Mesendoderm (in vitro differentiated cells): ENCODE measurements around the gene PSMB2.

Source experiments
- DNase-seq: peaks from one replicate; pipeline ENCODE4 v3.0.0; 2013
- H2AK5ac ChIP-seq: 2 replicates; pipeline ENCODE4 v1.6.1; 2013; ENCODE audit warnings: low read length, inconsistent platforms
- H2BK120ac ChIP-seq: 2 replicates; pipeline ENCODE4 v1.6.1; 2013; ENCODE audit warnings: low read depth, mild to moderate bottlenecking, low read length, moderate library complexity, mixed read lengths
- H2BK15ac ChIP-seq: replicated peaks from 2 replicates; pipeline ENCODE4 v1.6.1; 2013; ENCODE audit warnings: low read depth, mild to moderate bottlenecking, moderate library complexity
- H2BK5ac ChIP-seq: 2 replicates; pipeline ENCODE4 v1.6.1; 2013; ENCODE audit warnings: low read length, inconsistent platforms
- H3K18ac ChIP-seq: 2 replicates; pipeline ENCODE4 v1.6.1; 2013; ENCODE audit warnings: mild to moderate bottlenecking, low read length, mixed read lengths
- H3K23ac ChIP-seq: one replicate; pipeline ENCODE4 v1.6.1; 2013; ENCODE audit warnings: low read length
- H3K27ac ChIP-seq: 2 replicates; pipeline ENCODE4 v1.5.1; 2013; ENCODE audit warnings: low read depth, mild to moderate bottlenecking, inconsistent platforms, low read length, moderate library complexity
- H3K27me3 ChIP-seq: 2 replicates; pipeline ENCODE4 v1.6.1; 2013; ENCODE audit warnings: low read length, control low read depth, mild to moderate bottlenecking, inconsistent platforms; ENCODE audit not compliant: insufficient read depth, poor library complexity
- H3K36me3 ChIP-seq: 2 replicates; pipeline ENCODE4 v1.6.1; 2013; ENCODE audit warnings: low read length, inconsistent platforms; ENCODE audit not compliant: control insufficient read depth, insufficient read depth
- H3K4ac ChIP-seq: one replicate; pipeline ENCODE4 v1.6.1; 2013; ENCODE audit warnings: low read depth, mild to moderate bottlenecking, low read length, moderate library complexity
- H3K4me1 ChIP-seq: 2 replicates; pipeline ENCODE4 v1.6.1; 2013; ENCODE audit warnings: low read depth, low read length, inconsistent platforms; ENCODE audit not compliant: control insufficient read depth
- H3K4me2 ChIP-seq: 2 replicates; pipeline ENCODE4 v1.6.1; 2013; ENCODE audit warnings: low read length
- H3K4me3 ChIP-seq: 2 replicates; pipeline ENCODE4 v1.5.1; 2013; ENCODE audit warnings: mild to moderate bottlenecking, low read length
- H3K56ac ChIP-seq: one replicate; pipeline ENCODE4 v1.6.1; 2013; ENCODE audit warnings: low read length
- H3K79me1 ChIP-seq: 2 replicates; pipeline ENCODE4 v1.6.1; 2013; ENCODE audit warnings: low read length, inconsistent platforms
- H3K79me2 ChIP-seq: 2 replicates; pipeline ENCODE4 v1.6.1; 2013; ENCODE audit warnings: mild to moderate bottlenecking, low read length; ENCODE audit not compliant: control insufficient read depth, insufficient read depth
- H3K9ac ChIP-seq: 2 replicates; pipeline ENCODE4 v1.6.1; 2013; ENCODE audit warnings: low read length, inconsistent platforms
- H4K5ac ChIP-seq: one replicate; pipeline ENCODE4 v1.6.1; 2013; ENCODE audit warnings: low read length
- H4K8ac ChIP-seq: one replicate; pipeline ENCODE4 v1.6.1; 2013; ENCODE audit warnings: low read depth, mild to moderate bottlenecking, control low read depth, low read length, moderate library complexity
- WGBS: extraction: QIAGEN DNeasy Blood & Tissue Kit; methylation state at CpG from one replicate; pipeline ENCODE4 v1.1.7; 2013; ENCODE audit warnings: low lambda C conversion rate, missing lambda C conversion rate; ENCODE audit not compliant: insufficient coverage; ENCODE audit errors: extremely low coverage; 5-methylcytosine and 5-hydroxymethylcytosine counted together

PSMB2 gene

DNA sequence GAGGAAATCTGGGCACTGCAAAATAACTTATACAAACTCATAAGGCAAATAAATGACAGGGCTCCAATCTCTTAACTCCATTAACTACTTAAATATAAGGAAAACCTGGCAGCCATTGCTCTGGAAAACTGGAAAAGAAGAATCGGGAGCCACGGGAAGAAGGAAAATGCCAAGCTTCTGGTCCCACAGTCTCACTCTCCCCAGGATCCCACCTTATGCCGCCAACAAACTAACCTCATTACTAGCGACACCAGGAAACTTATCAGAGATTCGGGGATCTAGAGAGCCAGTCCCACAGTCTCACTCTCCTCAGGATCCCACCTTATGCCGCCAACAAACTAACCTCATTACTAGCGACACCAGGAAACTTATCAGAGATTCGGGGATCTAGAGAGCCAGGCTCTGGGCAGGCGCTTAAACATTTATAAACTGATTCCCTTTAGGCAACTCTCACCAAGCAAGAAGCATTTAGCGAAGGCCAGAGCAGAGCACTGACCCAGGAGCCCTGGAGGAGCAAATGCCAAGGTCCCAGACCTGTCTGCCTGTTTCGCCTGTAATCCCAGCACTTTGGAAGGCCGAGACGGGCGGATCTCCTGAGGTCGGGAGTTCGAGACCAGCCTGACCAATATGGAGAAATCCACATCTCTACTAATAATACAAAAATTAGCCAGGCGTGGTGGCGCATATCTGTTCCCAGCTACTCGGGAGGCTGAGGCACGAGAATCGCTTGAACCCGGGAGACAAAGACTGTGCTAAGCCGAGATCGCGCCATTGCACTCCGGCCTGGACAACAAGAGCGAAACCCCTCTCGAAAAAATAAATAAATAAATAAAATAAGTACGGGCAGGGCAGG, 720 bp downstream of the PSMB2 start:
- Histone ChIP-seq H3K23ac (no peak overlapping the region), H4K5ac (no peak overlapping the region), H3K36me3 (no peaks in the 10 kb centered on the region), H3K56ac (peak overlapping the region; percentile 99), H2BK120ac (peak overlapping the region; percentile 82), H2AK5ac (no peak overlapping the region), H2BK5ac (no peak overlapping the region), H3K27ac (no peak overlapping the region), H4K8ac (peak overlapping the region; percentile 65), H3K4me2 (peak overlapping the region; percentile 88), H3K79me2 (peaks cover 32% of the 10 kb centered on the region), H3K9ac (peak overlapping the region; percentile 97), H3K4me3 (peak overlapping the region; percentile 97), H3K4ac (peak overlapping the region; percentile 95), H3K27me3 (peaks cover 1% of the 10 kb centered on the region), H3K79me1 (peaks cover 2% of the 10 kb centered on the region), H3K18ac (peak overlapping the region; percentile 33), H2BK15ac (no peak overlapping the region), H3K4me1 (no peaks in the 10 kb centered on the region)
- no CpG with 5 or more reads among the region's 29 CpGs for WGBS
- DNase-seq: peak; percentile 44

GRCh38 chr1:35637401-35637809, 3.9 kb downstream of the PSMB2 start:
- H3K4me3 ChIP-seq: no peak overlapping the region
- H4K5ac ChIP-seq: no peak overlapping the region
- peaks cover 2% of the 10 kb centered on the region for H3K36me3 ChIP-seq
- H2BK15ac ChIP-seq: no peak overlapping the region
- no peak overlapping the region for H2AK5ac ChIP-seq
- H3K4me2 ChIP-seq: no peak overlapping the region
- no peak overlapping the region for H3K56ac ChIP-seq
- H2BK120ac ChIP-seq: no peak overlapping the region
- no peaks in the 10 kb centered on the region for H3K4me1 ChIP-seq
- H3K79me2 ChIP-seq: peaks cover 32% of the 10 kb centered on the region
- peaks cover 4% of the 10 kb centered on the region for H3K79me1 ChIP-seq
- peak; percentile 45 for DNase-seq
- H3K27me3 ChIP-seq: no peaks in the 10 kb centered on the region
- H2BK5ac ChIP-seq: no peak overlapping the region
- H3K27ac ChIP-seq: no peak overlapping the region
- no peak overlapping the region for H3K9ac ChIP-seq
- no CpG with 5 or more reads among the region's 1 CpG for WGBS
- H3K4ac ChIP-seq: no peak overlapping the region
- no peak overlapping the region for H3K18ac ChIP-seq
- no peak overlapping the region for H4K8ac ChIP-seq
- H3K23ac ChIP-seq: no peak overlapping the region

DNA sequence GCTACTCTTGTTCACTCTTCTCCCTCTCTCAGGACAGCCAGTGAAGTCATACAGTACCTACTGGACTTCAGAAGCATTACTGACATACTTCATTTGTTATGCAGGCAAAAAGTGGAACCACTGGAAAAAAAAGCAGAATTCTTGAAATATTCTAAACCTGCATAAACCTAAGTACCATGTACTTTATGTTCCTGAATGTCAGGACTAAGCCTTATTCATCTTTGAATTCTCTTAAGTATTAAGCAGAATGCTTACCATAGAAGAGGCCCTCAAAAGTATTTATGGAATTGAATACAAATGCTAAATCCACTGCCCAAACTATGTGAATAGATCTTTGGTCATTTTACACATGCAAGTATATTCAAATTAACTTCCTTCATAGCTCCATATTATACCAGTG, 7.8 kb downstream of the PSMB2 start:
- Histone ChIP-seq H3K79me2 (peaks cover 17% of the 10 kb centered on the region), H2BK5ac (no peak overlapping the region), H3K9ac (no peak overlapping the region), H3K79me1 (peaks cover 4% of the 10 kb centered on the region), H3K4ac (no peak overlapping the region), H3K18ac (no peak overlapping the region), H4K5ac (no peak overlapping the region), H3K36me3 (peaks cover 9% of the 10 kb centered on the region), H2AK5ac (no peak overlapping the region), H3K27ac (no peak overlapping the region), H2BK120ac (no peak overlapping the region), H3K56ac (no peak overlapping the region), H3K4me2 (no peak overlapping the region), H3K4me3 (no peak overlapping the region), H3K27me3 (no peaks in the 10 kb centered on the region), H4K8ac (no peak overlapping the region), H3K23ac (no peak overlapping the region), H2BK15ac (no peak overlapping the region), H3K4me1 (no peaks in the 10 kb centered on the region)
- DNase-seq: no peak

DNA sequence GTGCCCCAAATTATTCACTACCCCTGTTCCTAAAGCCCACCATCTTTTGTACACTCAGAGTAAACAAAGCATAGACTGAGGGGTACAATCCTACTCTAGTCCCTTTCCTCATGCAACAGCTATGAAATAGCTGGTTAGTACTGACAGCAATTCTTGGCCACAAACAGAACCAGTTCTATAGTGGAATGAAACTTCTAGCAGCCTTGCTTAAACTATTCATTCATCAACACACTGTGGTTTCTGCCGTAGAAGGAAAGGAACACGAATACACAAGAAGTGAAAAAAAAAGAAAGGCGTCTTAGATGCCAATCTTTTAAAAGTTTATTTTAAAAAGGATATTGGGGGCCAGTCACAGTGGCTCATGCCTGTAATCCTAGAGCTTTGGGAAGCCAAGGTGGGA, 9.9 kb downstream of the PSMB2 start:
- Histone ChIP-seq H3K4me3 (no peak overlapping the region), H3K4me1 (no peaks in the 10 kb centered on the region), H3K9ac (no peak overlapping the region), H3K36me3 (peaks cover 10% of the 10 kb centered on the region), H3K27me3 (no peaks in the 10 kb centered on the region), H2AK5ac (no peak overlapping the region), H2BK120ac (no peak overlapping the region), H3K79me2 (peaks cover 4% of the 10 kb centered on the region), H2BK15ac (no peak overlapping the region), H3K4ac (no peak overlapping the region), H3K4me2 (no peak overlapping the region), H3K27ac (no peak overlapping the region), H4K5ac (no peak overlapping the region), H3K18ac (no peak overlapping the region), H4K8ac (no peak overlapping the region), H3K79me1 (peaks cover 6% of the 10 kb centered on the region), H3K23ac (no peak overlapping the region), H2BK5ac (no peak overlapping the region), H3K56ac (no peak overlapping the region)
- DNase-seq: no peak
- no CpG with 5 or more reads among the region's 3 CpGs for WGBS

DNA sequence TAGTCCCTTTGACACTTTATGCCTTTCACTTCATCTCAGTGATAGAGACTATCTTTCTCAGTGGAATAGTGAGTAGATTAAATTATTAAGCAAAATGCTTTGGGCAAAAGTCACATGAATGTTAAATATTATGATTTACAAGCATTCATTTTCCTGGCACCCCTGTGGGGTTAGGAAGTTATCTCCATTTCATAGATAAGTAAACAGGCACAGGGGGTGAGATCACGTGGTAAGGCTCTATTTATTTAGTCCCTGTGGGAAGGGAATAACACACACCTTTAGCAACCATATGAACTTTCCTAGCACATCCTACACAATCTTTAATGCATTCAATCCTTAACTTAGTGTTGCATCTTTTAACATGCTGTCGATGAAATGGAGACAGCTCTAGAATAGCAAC, 12.3 kb downstream of the PSMB2 start:
- Histone ChIP-seq H3K79me1 (peaks cover 6% of the 10 kb centered on the region), H3K23ac (no peak overlapping the region), H3K36me3 (peaks cover 10% of the 10 kb centered on the region), H2AK5ac (no peak overlapping the region), H3K27ac (no peak overlapping the region), H4K5ac (no peak overlapping the region), H3K4me2 (no peak overlapping the region), H3K18ac (no peak overlapping the region), H3K4me3 (no peak overlapping the region), H3K79me2 (no peaks in the 10 kb centered on the region), H3K9ac (no peak overlapping the region), H3K27me3 (no peaks in the 10 kb centered on the region), H3K4ac (no peak overlapping the region), H4K8ac (no peak overlapping the region), H2BK120ac (no peak overlapping the region), H2BK15ac (no peak overlapping the region), H3K56ac (no peak overlapping the region), H3K4me1 (no peaks in the 10 kb centered on the region), H2BK5ac (no peak overlapping the region)
- no CpG with 5 or more reads among the region's 2 CpGs for WGBS
- no peak for DNase-seq

DNA sequence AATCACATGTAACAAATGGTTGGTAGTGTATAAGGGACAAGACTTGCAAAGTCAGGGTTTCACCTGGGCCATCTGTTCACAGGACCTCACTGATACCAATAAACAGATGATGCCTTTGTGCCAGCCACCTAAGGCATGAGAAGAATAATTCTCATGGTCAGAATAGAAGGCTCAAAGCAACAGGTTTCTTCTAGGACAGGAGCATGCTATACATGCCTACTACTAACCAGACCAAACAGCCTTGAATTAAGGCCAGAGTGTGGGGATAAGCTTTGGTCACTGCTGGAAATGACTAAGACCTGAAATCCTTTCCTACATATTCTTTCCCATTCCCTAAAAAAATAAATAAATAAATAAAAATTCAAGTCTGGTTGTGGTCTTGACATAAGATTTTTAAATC, 17.5 kb downstream of the PSMB2 start:
- Histone ChIP-seq H4K8ac (no peak overlapping the region), H2AK5ac (no peak overlapping the region), H2BK15ac (no peak overlapping the region), H3K18ac (no peak overlapping the region), H3K56ac (no peak overlapping the region), H3K23ac (no peak overlapping the region), H3K4me1 (no peaks in the 10 kb centered on the region), H3K9ac (no peak overlapping the region), H3K79me1 (peaks cover 15% of the 10 kb centered on the region), H2BK5ac (no peak overlapping the region), H4K5ac (no peak overlapping the region), H3K79me2 (peaks cover 14% of the 10 kb centered on the region), H3K27me3 (no peaks in the 10 kb centered on the region), H3K27ac (no peak overlapping the region), H3K4me3 (no peak overlapping the region), H3K4ac (no peak overlapping the region), H3K36me3 (peaks cover 9% of the 10 kb centered on the region), H3K4me2 (no peak overlapping the region), H2BK120ac (no peak overlapping the region)
- no peak for DNase-seq
